IMR-90 (cell line): ENCODE data around the gene FSTL3. TPM values are rescaled to one million over a fixed set of nuclear protein-coding genes. Genes with fewer than 3 reads are reported as not detected.

Source experiments
- ATAC-seq: fragments of 200-7000 bp; cut with Tn5 transposase; 2 replicates; pipeline ENCODE4 v1.9.1; 2020; ENCODE audit warnings: low read depth, mild to moderate bottlenecking, moderate library complexity
- BruUV-seq: library from RNA; stranded (reverse); fragments of 400-500 nt; replicated peaks from 2 replicates; lab custom pipeline; 2021; lab: Mats Ljungman, UMichigan
- CTCF ChIA-PET: fragments of 300-600 bp; formaldehyde crosslinking; extraction: SDS; loops from one replicate; lab custom pipeline; 2021; ENCODE audit warnings: antibody characterized with exemption; lab: Yijun Ruan, JAX
- POLR2A ChIA-PET: fragments of 300-600 bp; sonication (Branson Sonifier 250); formaldehyde crosslinking; loops from one replicate; lab custom pipeline; 2022; ENCODE audit warnings: antibody characterized with exemption; ENCODE audit not compliant: unreplicated experiment; lab: Charles Lee
- DNase-seq: peaks from one replicate; pipeline ENCODE4 v3.0.0; 2013
- H2AFZ ChIP-seq: replicated peaks from 2 replicates; pipeline ENCODE3; 2013; ENCODE audit warnings: low read length, mild to moderate bottlenecking; ENCODE audit not compliant: poor library complexity
- H2AK5ac ChIP-seq: 2 replicates; pipeline ENCODE4 v1.6.1; 2013; ENCODE audit warnings: low read depth, low read length, inconsistent platforms
- H2AK9ac ChIP-seq: replicated peaks from 2 replicates; pipeline ENCODE3; 2013; ENCODE audit warnings: mild to moderate bottlenecking, low read depth, low read length, moderate library complexity; ENCODE audit not compliant: poor library complexity
- H2BK120ac ChIP-seq: 2 replicates; pipeline ENCODE4 v1.6.1; 2013; ENCODE audit warnings: low read depth, low read length, inconsistent platforms
- H2BK15ac ChIP-seq: 3 replicates; pipeline ENCODE4 v1.6.1; 2013; ENCODE audit warnings: low read depth, low read length, inconsistent platforms
- H2BK20ac ChIP-seq: 2 replicates; pipeline ENCODE4 v1.6.1; 2013; ENCODE audit warnings: low read depth, mild to moderate bottlenecking, inconsistent platforms, low read length, moderate library complexity
- H2BK5ac ChIP-seq: 2 replicates; pipeline ENCODE4 v1.6.1; 2013; ENCODE audit warnings: mild to moderate bottlenecking, low read depth, low read length, inconsistent platforms; ENCODE audit not compliant: poor library complexity, severe bottlenecking
- H3K14ac ChIP-seq: replicated peaks from 2 replicates; pipeline ENCODE4 v1.6.1; 2013; ENCODE audit warnings: low read depth, low read length, inconsistent platforms
- H3K18ac ChIP-seq: 2 replicates; pipeline ENCODE4 v1.6.1; 2013; ENCODE audit warnings: low read depth, low read length, control low read depth
- H3K23ac ChIP-seq: 2 replicates; pipeline ENCODE4 v1.6.1; 2013; ENCODE audit warnings: low read depth, low read length, inconsistent platforms
- H3K27ac ChIP-seq: 2 replicates; pipeline ENCODE4 v1.5.1; 2013; ENCODE audit warnings: mild to moderate bottlenecking, control low read depth, low read length; ENCODE audit not compliant: insufficient read depth
- H3K27me3 ChIP-seq: 2 replicates; pipeline ENCODE4 v1.6.1; 2013; ENCODE audit warnings: low read length; ENCODE audit not compliant: control insufficient read depth, insufficient read depth
- H3K36me3 ChIP-seq: 2 replicates; pipeline ENCODE4 v1.6.1; 2013; ENCODE audit warnings: low read length, mixed read lengths; ENCODE audit not compliant: control insufficient read depth, insufficient read depth
- H3K4ac ChIP-seq: 2 replicates; pipeline ENCODE4 v1.6.1; 2013; ENCODE audit warnings: low read depth, low read length, inconsistent platforms
- H3K4me1 ChIP-seq: 2 replicates; pipeline ENCODE4 v1.6.1; 2013; ENCODE audit warnings: low read length, mixed read lengths; ENCODE audit not compliant: control insufficient read depth, insufficient read depth
- H3K4me2 ChIP-seq: 2 replicates; pipeline ENCODE4 v1.6.1; 2013; ENCODE audit warnings: low read depth, mild to moderate bottlenecking, control low read depth, low read length, moderate library complexity
- H3K4me3 ChIP-seq: 2 replicates; pipeline ENCODE4 v1.5.1; 2013; ENCODE audit warnings: low read depth, mild to moderate bottlenecking, control low read depth, low read length, moderate library complexity; ENCODE audit not compliant: insufficient read depth
- H3K56ac ChIP-seq: 2 replicates; pipeline ENCODE4 v1.6.1; 2013; ENCODE audit warnings: low read length, inconsistent platforms; ENCODE audit not compliant: insufficient read depth; ENCODE audit errors: extremely low read depth
- H3K79me1 ChIP-seq, 2 experiments: 2 replicates each; pipeline ENCODE4 v1.6.1; 2013; ENCODE audit warnings: low read length in 2 of 2, inconsistent platforms in 1 of 2, low read depth in 1 of 2
- H3K9ac ChIP-seq: 2 replicates; pipeline ENCODE4 v1.6.1; 2013; ENCODE audit warnings: low read depth, low read length, control low read depth
- H3K9me1 ChIP-seq: 2 replicates; pipeline ENCODE4 v1.6.1; 2013; ENCODE audit warnings: low read length, inconsistent platforms; ENCODE audit not compliant: insufficient read depth
- H3K9me3 ChIP-seq: 2 replicates; pipeline ENCODE4 v1.6.1; 2013; ENCODE audit warnings: low read length; ENCODE audit not compliant: control insufficient read depth, insufficient read depth
- H4K20me1 ChIP-seq: 2 replicates; pipeline ENCODE4 v1.6.1; 2013; ENCODE audit warnings: low read length, inconsistent platforms; ENCODE audit not compliant: insufficient read depth
- H4K5ac ChIP-seq: 2 replicates; pipeline ENCODE4 v1.6.1; 2013; ENCODE audit warnings: mild to moderate bottlenecking, low read depth, low read length, control low read depth
- H4K8ac ChIP-seq, 2 experiments: 2 replicates each; pipeline ENCODE4 v1.6.1; 2013; ENCODE audit warnings: low read depth in 2 of 2, low read length in 2 of 2, control low read depth in 1 of 2, inconsistent platforms in 1 of 2
- H4K91ac ChIP-seq: 2 replicates; pipeline ENCODE4 v1.6.1; 2013; ENCODE audit warnings: low read depth, low read length, inconsistent platforms; ENCODE audit not compliant: insufficient read depth
- BHLHE40 ChIP-seq: fragments of 150-350 bp; IDR thresholded peaks from 2 replicates; pipeline ENCODE4 v1.6.1; 2016; ENCODE audit warnings: mild to moderate bottlenecking, low read depth, low read length
- CEBPB ChIP-seq: IDR thresholded peaks from 2 replicates; pipeline ENCODE4 v1.6.1; 2012; ENCODE audit warnings: low read depth, low read length, improper control_type of control experiment
- CHD1 ChIP-seq: IDR thresholded peaks from 2 replicates; pipeline ENCODE4 v1.6.1; 2012; ENCODE audit warnings: low read depth, low read length, improper control_type of control experiment
- FOS ChIP-seq: fragments of 150-350 bp; IDR thresholded peaks from 2 replicates; pipeline ENCODE4 v1.6.1; 2016; ENCODE audit warnings: low read depth, low read length
- MAFK ChIP-seq: IDR thresholded peaks from 2 replicates; pipeline ENCODE4 v1.6.1; 2012; ENCODE audit warnings: low read depth, low read length, improper control_type of control experiment
- MAZ ChIP-seq: IDR thresholded peaks from 2 replicates; pipeline ENCODE4 v1.6.1; 2012; ENCODE audit warnings: low read depth, mild to moderate bottlenecking, low read length, improper control_type of control experiment, moderate library complexity, borderline replicate concordance
- MXI1 ChIP-seq: IDR thresholded peaks from 2 replicates; pipeline ENCODE4 v1.6.1; 2012; ENCODE audit warnings: low read depth, mild to moderate bottlenecking, low read length, moderate library complexity, borderline replicate concordance
- NFE2L2 ChIP-seq: fragments of 150-350 bp; IDR thresholded peaks from 2 replicates; pipeline ENCODE4 v1.6.1; 2016; ENCODE audit warnings: low read depth, mild to moderate bottlenecking, low read length
- POLR2A ChIP-seq: IDR thresholded peaks from 2 replicates; pipeline ENCODE4 v1.6.1; 2012; ENCODE audit warnings: mild to moderate bottlenecking, low read depth, low read length
- RAD21 ChIP-seq: IDR thresholded peaks from 2 replicates; pipeline ENCODE4 v1.6.1; 2012; ENCODE audit warnings: low read length, improper control_type of control experiment
- RCOR1 ChIP-seq: IDR thresholded peaks from 2 replicates; pipeline ENCODE4 v1.6.1; 2012; ENCODE audit warnings: mild to moderate bottlenecking, low read length, improper control_type of control experiment; ENCODE audit not compliant: insufficient replicate concordance
- RFX5 ChIP-seq: IDR thresholded peaks from 2 replicates; pipeline ENCODE4 v1.8.0; 2012; ENCODE audit warnings: low read depth, mild to moderate bottlenecking, low read length, moderate library complexity
- SMC3 ChIP-seq: fragments of 150-350 bp; IDR thresholded peaks from 2 replicates; pipeline ENCODE4 v1.6.1; 2016; ENCODE audit warnings: low read depth, mild to moderate bottlenecking, antibody characterized with exemption, low read length, moderate library complexity
- WGBS, 2 experiments: methylation state at CpG; one replicate each; pipeline versions ENCODE4 v1.1.5 to v1.1.7; 2013; ENCODE audit warnings: missing lambda C conversion rate in 2 of 2; ENCODE audit not compliant: insufficient read length in 1 of 2; ENCODE audit errors: extremely low coverage in 2 of 2; 5-methylcytosine and 5-hydroxymethylcytosine counted together
- dilution Hi-C: fragments of 300-500 bp; cut with HindIII; formaldehyde crosslinking; loops from one replicate; pipeline ENCODE4 v1.14.3; 2018; ENCODE audit warnings: low sequenced_read_pairs; ENCODE audit not compliant: unreplicated experiment
- in situ Hi-C: fragments of 300-500 bp; cut with MboI; formaldehyde crosslinking; loops from 3 replicates; pipeline ENCODE4 v1.14.3; 2019; ENCODE audit warnings: low sequenced_read_pairs, inconsistent platforms, mixed read lengths
- intact Hi-C: fragments of 100-400 bp; cut with micrococcal nuclease; formaldehyde crosslinking; loops from 2 replicates; pipeline ENCODE4 v1.10.0; 2022
- polyA plus RNA-seq, 3 experiments: library from polyadenylated mRNA; depleted of rRNA; stranded (reverse); fragments of >200 nt; gene quantifications; 2 replicates each; pipeline ENCODE4 v1.2.3, GENCODE V29; 2012; ENCODE audit warnings: low replicate concordance in 1 of 3
- total RNA-seq: library from RNA; depleted of rRNA; stranded (reverse); fragments of >200 nt; gene quantifications from 2 replicates; pipeline ENCODE4 v1.2.3, GENCODE V29; 2012
- TF ChIP-seq, protein P1 (sequence below): conservative IDR thresholded peaks from 2 replicates; pipeline ENCODE4 v1.5.1; 2012; ENCODE audit warnings: mild to moderate bottlenecking, low read depth, low read length, improper control_type of control experiment
- TF ChIP-seq, protein P2 (sequence below): fragments of 150-350 bp; IDR thresholded peaks from 2 replicates; pipeline ENCODE4 v1.6.1; 2016; ENCODE audit warnings: low read depth, mild to moderate bottlenecking, low read length, moderate library complexity, borderline replicate concordance
- TF ChIP-seq, protein P3 (sequence below): fragments of 150-350 bp; IDR thresholded peaks from 2 replicates; pipeline ENCODE4 v1.6.1; 2017; ENCODE audit warnings: mild to moderate bottlenecking, antibody characterized with exemption, low read length, low read depth

Gene FSTL3
- total and polyA plus RNA-seq, 2 of the 4 experiments (the other 2 are of a cell fraction), result 32.3 to 76.9 TPM

- no peak overlapping the region for H3K14ac ChIP-seq
Measured at GRCh38 chr19:711254-711653, 35.1 kb downstream of the FSTL3 start.

More at GRCh38 chr19:711254-711653, 35.1 kb downstream of the FSTL3 start:
- Histone ChIP-seq H2BK15ac (no peak overlapping the region), H3K36me3 (peaks cover 5% of the 10 kb centered on the region; the same call in 1 of the 2 replicates), H3K4me2 (no peak overlapping the region), H2AFZ (no peak overlapping the region), H2AK9ac (no peak overlapping the region), H2BK120ac (no peak overlapping the region), H2BK20ac (no peak overlapping the region), H3K9me3 (peaks cover 7% of the 10 kb centered on the region), H4K20me1 (no peaks in the 10 kb centered on the region; the same call in none of the 2 replicates), H3K4me1 (peaks cover 8% of the 10 kb centered on the region; the same call in 1 of the 2 replicates), H3K56ac (no peak overlapping the region), H3K23ac (no peak overlapping the region), H3K79me1 (no peaks in the 10 kb centered on the region), H3K27me3 (no peaks in the 10 kb centered on the region), H4K8ac (no peak overlapping the region), H4K91ac (no peak overlapping the region), H3K9ac (no peak overlapping the region), H3K27ac (no peak overlapping the region), H3K9me1 (no peaks in the 10 kb centered on the region), H3K4me3 (no peak overlapping the region), H2AK5ac (no peak overlapping the region), H3K4ac (no peak overlapping the region), H3K18ac (no peak overlapping the region), H4K5ac (no peak overlapping the region), H2BK5ac (no peak overlapping the region)
- ATAC-seq, result no peak
- no TSS peak for BruUV-seq
- DNase-seq, result no peak
- ChIA-PET CTCF (no interaction called here), POLR2A (no interaction called here)
- no CpG with 5 or more reads among the region's 8 CpGs for WGBS, 2 experiments
- TF ChIP-seq, protein P1, sequence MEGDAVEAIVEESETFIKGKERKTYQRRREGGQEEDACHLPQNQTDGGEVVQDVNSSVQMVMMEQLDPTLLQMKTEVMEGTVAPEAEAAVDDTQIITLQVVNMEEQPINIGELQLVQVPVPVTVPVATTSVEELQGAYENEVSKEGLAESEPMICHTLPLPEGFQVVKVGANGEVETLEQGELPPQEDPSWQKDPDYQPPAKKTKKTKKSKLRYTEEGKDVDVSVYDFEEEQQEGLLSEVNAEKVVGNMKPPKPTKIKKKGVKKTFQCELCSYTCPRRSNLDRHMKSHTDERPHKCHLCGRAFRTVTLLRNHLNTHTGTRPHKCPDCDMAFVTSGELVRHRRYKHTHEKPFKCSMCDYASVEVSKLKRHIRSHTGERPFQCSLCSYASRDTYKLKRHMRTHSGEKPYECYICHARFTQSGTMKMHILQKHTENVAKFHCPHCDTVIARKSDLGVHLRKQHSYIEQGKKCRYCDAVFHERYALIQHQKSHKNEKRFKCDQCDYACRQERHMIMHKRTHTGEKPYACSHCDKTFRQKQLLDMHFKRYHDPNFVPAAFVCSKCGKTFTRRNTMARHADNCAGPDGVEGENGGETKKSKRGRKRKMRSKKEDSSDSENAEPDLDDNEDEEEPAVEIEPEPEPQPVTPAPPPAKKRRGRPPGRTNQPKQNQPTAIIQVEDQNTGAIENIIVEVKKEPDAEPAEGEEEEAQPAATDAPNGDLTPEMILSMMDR, result no peak
- TF ChIP-seq, protein P2, sequence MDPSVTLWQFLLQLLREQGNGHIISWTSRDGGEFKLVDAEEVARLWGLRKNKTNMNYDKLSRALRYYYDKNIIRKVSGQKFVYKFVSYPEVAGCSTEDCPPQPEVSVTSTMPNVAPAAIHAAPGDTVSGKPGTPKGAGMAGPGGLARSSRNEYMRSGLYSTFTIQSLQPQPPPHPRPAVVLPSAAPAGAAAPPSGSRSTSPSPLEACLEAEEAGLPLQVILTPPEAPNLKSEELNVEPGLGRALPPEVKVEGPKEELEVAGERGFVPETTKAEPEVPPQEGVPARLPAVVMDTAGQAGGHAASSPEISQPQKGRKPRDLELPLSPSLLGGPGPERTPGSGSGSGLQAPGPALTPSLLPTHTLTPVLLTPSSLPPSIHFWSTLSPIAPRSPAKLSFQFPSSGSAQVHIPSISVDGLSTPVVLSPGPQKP, result no peak
- TF ChIP-seq RCOR1, result no peak
- no peak for TF ChIP-seq SMC3
- TF ChIP-seq RFX5, result no peak
- TF ChIP-seq CEBPB, result no peak
- no peak for TF ChIP-seq BHLHE40
- no peak for TF ChIP-seq CHD1
- TF ChIP-seq POLR2A, result no peak
- no peak for TF ChIP-seq FOS
- no peak for TF ChIP-seq MAZ
- no peak for TF ChIP-seq RAD21
- TF ChIP-seq MAFK, result no peak
- TF ChIP-seq, protein P3, sequence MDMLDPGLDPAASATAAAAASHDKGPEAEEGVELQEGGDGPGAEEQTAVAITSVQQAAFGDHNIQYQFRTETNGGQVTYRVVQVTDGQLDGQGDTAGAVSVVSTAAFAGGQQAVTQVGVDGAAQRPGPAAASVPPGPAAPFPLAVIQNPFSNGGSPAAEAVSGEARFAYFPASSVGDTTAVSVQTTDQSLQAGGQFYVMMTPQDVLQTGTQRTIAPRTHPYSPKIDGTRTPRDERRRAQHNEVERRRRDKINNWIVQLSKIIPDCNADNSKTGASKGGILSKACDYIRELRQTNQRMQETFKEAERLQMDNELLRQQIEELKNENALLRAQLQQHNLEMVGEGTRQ, result no peak
- no peak for TF ChIP-seq NFE2L2
- no peak for TF ChIP-seq MXI1
- dilution Hi-C loops (no loop called here), in situ Hi-C loops (no loop called here), intact Hi-C loops (no loop called here)
